Left ventricle myocardium superior (tissue), 1 donor: ENCODE data around the gene HEYL. TPM values are rescaled to one million over a fixed set of nuclear protein-coding genes. Genes with fewer than 3 reads are reported as not detected.
A peak's percentile ranks its signal among the peaks of the same experiment; 100 is the strongest.

Source experiments
- ATAC-seq: fragments of 200-7000 bp; cut with Tn5 transposase; one replicate; pipeline ENCODE4 v1.9.1; 2020; ENCODE audit warnings: mild to moderate bottlenecking, moderate library complexity
- DNase-seq: peaks from one replicate; pipeline ENCODE4 v3.0.0-alpha.2; 2020
- intact Hi-C: fragments of 100-400 bp; cut with micrococcal nuclease; formaldehyde crosslinking; loops from one replicate; pipeline ENCODE4 v1.11.0; 2022
- total RNA-seq: library from RNA; stranded (reverse); fragmentation: NEBNext Ultra II Directional; extraction: Animal tissue kit (Norgen Biotek cat#: 25700); gene quantifications from one replicate; pipeline ENCODE4 v1.2.1, GENCODE V29; 2021
- donor health status: DM: no; HTN: yes; CAD: no; lungs with severe emphysema.

HEYL gene
- total RNA-seq, 1 donor from 2014 or later: 15.0 TPM

- ATAC-seq: no peak
- DNase-seq: no peak
- intact Hi-C loops: no loop called here
These were observed 31.2 kb upstream of the HEYL start for GRCh38 chr1:39670689-39671088.

DNA sequence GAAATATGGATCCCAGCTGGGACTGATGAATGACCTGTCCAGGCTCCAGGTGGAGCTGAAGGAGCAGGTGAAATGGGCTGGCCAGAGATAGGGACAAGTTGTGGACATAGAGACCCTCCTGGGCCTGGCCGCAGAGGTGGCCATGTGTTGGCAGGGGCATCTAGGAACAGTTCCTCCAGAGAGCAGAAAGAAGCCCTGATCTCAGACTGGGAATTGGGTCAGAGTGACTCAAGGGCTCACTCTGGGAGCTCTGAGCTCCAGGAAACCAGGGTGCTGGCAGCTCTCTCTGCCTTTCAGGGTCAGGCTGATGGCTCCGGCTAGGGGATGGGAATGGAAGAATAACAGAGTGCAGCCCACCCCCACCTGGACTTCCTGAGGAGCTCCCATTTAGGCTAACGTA lies 29.5 kb upstream of the HEYL start:
- DNase-seq: no peak
- intact Hi-C loops: no loop called here
- no peak for ATAC-seq

DNA sequence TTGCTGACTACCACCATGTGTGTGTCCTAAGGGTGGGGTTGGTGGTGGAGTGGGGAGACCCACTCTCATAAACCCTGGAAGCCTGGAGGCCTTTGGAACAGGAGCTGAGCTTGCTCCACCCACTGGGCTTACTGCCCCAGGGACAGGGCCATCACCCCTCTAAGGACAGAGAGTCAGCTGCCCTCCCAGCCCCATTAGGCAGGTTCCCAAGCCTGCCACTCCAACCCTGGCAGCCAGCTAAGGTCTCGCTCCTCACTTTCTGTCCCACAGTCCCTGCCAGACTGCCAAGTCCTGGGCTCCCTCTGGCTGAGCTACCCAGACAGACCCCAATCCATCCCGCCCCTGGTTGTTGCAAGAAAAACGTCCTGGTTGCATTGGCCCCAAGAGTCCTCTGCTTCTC lies 28.7 kb upstream of the HEYL start:
- intact Hi-C loops: no loop called here
- DNase-seq (peak; percentile 82), ATAC-seq (peak; percentile 79)

DNA sequence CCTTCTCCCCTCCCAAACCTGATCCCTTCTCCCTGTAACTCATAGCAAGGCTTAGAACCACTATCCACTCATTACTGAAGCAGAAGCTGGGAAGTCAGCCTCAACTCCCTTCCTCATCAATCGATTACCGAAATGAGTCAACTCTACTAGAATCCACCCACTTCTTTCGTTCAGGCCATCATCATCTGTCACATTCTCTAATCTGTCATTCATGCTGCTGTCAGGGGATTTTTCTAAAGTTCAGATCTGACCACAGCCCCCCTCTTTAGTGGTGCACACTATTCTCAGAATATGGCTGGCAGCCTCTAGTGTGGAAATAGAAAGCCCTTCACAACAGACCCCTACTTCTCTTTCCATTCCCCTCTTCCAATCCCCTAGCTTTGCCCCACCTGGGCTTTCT lies 27.3 kb upstream of the HEYL start:
- DNase-seq (no peak), ATAC-seq (no peak)
- intact Hi-C loops: no loop called here

DNA sequence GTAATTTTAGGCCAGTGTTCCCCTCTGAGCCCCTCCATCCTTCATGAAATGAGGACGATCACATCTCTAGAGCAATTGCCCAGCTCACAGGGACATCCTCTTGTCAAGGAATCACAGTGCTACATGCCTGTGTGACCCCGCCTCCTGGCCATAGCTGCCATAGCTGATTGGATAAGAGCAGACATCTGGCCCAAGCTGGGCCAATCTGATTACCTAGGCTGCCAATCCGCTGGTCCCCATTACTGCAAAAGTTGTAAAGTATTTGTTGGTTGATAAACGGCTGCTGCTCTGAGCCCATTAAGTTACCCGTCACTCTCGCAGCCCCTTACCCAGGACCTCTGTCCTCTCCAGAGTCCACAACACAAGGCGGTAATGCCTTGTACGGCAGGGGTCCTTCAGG lies 24.1 kb upstream of the HEYL start:
- DNase-seq (no peak), ATAC-seq (no peak)
- intact Hi-C loops: no loop called here

DNA sequence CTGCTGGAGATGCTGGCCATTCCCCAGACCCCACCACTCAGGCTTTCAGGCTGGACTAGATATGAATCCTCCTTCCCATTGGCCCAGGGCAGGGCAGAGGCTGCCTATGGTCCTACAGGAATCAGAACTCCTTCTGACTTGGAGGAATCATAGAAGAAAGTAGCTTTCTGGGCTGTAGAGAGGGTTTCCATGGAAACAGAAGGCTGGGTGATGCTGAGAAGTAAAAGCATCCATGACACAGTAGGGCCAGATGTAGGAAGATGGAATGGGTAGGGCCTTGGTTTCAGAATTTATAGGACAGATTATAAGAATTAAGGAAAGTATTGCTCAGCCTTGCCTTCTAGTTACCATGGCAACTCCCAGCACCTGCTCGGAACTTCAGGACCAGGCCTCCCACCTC lies 23.4 kb upstream of the HEYL start:
- DNase-seq: no peak
- no peak for ATAC-seq
- intact Hi-C loops: no loop called here

DNA sequence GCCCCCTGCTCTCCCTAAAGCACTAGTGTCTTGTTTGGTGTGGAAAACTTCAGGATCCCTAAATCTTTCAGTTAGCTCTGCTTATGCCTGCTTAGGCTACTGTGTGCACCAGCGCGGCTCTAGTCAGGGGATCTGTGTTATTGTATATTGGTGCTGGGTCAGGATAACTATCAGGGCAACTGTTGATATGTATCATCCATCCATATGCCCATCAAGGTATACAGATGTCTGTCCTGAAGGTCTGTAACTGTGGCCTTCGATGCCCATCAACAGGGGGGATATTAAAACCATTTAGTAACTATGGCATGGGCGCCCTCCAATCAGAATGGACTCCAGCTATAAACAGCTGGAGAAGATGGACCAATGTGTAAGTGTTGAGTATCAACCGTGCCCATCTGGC lies 20.1 kb upstream of the HEYL start:
- intact Hi-C loops: loop anchor here (10.0 kb wide), 1 partner anchor 65 kb away; no protein-coding TSS in a partner anchor
- no peak for DNase-seq
- no peak for ATAC-seq

DNA sequence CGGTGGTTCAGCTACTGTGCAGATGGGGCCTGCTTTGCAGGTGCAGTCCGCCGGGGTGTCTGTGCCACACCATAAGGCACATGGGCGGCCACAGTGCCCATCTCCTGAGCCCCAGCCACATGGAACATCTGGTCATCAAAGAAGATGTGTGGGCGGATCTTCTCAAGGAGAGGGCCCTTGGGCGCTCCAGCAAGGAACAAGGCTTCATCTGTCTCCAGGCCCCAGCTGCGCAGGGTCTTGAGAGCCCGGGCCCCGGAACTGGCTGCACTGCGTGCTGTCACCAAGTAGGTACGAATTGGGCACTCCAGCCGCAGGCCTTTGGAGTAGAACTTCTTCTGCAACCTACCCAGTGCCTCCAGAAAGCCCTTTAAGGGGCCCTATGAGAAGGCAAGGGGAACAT lies 19.7 kb upstream of the HEYL start:
- intact Hi-C loops: loop anchor here (10.0 kb wide), 1 partner anchor 66 kb away; no protein-coding TSS in a partner anchor
- ATAC-seq (no peak), DNase-seq (no peak)

DNA sequence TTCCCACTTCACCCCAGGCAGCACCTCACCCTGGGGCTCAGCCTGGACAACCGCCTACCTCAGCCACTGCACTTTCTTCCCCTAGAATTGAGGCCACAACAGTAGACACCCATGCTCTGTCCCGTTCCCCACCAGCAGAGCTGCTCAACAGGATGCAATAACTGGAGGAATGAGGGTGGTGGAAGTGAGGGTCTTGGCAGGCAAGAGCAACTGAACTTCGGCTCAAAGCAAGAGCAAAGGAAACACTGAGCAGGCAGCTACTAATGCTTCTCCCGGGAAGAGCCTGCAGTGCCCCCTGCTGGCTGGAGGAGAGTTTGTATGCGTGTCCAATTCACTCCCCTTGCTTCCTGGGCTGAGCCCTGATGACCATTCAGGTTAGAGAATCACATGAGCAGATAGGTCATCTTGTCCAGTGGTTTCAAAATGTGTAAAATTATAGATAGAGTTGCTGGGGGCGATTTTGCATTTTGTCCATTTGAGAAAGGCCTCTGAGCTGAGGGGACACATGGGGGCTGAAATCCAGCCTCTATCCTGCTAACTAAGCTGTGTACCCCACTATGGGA lies 18.6 kb upstream of the HEYL start:
- ATAC-seq (peak; percentile 48), DNase-seq (peak; percentile 85)
- intact Hi-C loops: loop anchor here (10.0 kb wide), 1 partner anchor 67 kb away; no protein-coding TSS in a partner anchor

GRCh38 chr1:39657402-39657801 lies 18.0 kb upstream of the HEYL start:
- ATAC-seq (no peak), DNase-seq (no peak)
- intact Hi-C loops: loop anchor here (10.0 kb wide), 1 partner anchor 67 kb away; no protein-coding TSS in a partner anchor

GRCh38 chr1:39656391-39656790 lies 16.9 kb upstream of the HEYL start:
- no peak for ATAC-seq
- intact Hi-C loops: loop anchor here (10.0 kb wide), 1 partner anchor 68 kb away; no protein-coding TSS in a partner anchor

GRCh38 chr1:39655578-39656268 lies 16.3 kb upstream of the HEYL start:
- peak; percentile 4 for ATAC-seq

More at GRCh38 chr1:39656391-39656790, 16.9 kb upstream of the HEYL start:
- DNase-seq: no peak

DNA sequence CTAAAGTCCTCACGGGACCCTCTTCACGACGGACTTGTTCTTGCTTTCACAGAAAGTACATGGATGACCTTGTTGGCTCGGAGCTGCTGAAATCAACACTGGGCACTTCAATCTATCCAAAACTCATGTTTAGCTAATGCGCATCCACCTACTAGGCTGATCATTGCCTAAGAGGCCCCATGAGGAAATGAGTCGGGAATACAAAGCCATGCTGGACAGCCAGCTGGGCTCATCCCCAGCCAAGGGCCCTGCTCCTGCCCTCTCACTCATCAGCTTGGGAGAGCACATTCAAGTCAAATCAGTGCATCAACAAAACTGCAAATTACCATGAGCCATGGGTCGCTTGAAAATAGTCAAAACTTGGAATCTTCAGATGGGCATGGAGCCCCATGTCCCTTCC lies 14.8 kb upstream of the HEYL start:
- ATAC-seq: no peak
- DNase-seq: no peak
- intact Hi-C loops: loop anchor here (5.0 to 10.0 kb wide), 2 partner anchors 47 to 71 kb away; no protein-coding TSS in a partner anchor

More at GRCh38 chr1:39655578-39656268, 16.3 kb upstream of the HEYL start:
- DNase-seq: no peak
- intact Hi-C loops: loop anchor here (10.0 kb wide), 1 partner anchor 69 kb away; no protein-coding TSS in a partner anchor

DNA sequence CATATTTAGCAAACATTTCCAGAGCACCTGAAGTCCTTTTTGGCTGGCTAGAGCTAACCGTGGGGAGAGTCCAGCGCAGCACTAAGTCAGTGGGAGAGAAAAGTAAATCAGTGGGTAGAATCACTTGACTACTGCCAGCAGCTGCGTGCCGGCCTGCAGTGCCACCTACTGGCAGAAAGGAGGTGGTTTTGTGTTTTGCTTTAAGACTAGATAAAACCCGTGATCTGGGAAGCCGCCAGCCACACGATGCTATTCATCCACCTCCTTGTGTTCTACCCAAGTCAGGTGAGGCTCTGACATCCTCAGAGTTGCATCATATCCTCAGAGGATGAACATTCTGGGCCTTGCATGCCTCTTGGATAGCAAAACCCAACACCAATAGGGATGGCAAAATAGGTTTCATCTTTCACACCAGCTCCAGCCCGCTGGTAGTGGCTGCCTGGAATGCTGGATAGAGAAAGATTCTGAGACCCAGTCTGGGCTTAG lies 14.1 kb upstream of the HEYL start:
- intact Hi-C loops: loop anchor here (5.0 to 10.0 kb wide), 2 partner anchors 46 to 71 kb away; no protein-coding TSS in a partner anchor
- ATAC-seq: peak; percentile 66
- peak; percentile 86 for DNase-seq

DNA sequence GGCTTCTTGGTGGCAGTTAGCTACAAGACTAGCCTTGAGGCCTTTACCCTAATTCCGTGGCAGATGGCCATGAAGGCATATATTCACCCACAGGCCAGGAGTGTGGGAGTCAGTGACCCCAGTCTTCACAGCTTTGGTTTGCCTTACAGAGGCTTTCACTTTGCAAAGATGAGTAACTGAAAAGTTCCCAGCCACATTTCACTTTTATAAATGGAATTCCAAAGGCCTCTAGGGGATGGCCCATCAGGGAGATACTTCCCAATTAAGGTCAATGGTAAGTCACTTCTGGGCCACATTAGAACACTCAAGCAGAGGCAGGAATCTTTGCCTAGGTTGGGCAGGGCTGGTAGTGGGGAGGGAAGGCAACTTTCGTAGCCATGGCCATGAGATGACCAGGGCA lies 13.1 kb upstream of the HEYL start:
- intact Hi-C loops: loop anchor here (5.0 to 10.0 kb wide), 2 partner anchors 45 to 72 kb away; no protein-coding TSS in a partner anchor
- no peak for DNase-seq
- peak; percentile 2 for ATAC-seq

DNA sequence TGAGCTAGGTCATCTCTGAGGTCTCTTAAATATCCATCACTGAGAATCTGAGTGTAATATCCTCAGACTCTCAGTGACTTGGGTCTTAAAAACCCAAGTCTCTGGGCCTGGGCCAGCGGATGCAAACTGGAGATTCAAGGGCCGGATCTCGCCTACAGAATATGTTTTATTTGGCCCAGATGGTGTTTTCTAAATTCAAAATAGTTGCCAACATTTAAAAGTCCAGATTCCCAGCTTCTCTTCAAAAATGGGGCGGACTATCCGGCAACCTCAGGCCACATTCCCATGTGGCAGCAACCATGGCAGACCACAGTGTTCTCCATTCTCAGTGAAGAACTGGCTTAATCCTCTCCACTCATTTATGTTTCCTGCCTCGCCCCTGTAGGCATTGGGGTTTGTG lies 12.7 kb upstream of the HEYL start:
- DNase-seq (peak; percentile 81), ATAC-seq (peak; percentile 68)
- intact Hi-C loops: loop anchor here (5.0 to 10.0 kb wide), 2 partner anchors 45 to 73 kb away; no protein-coding TSS in a partner anchor

GRCh38 chr1:39650431-39650830 lies 11.0 kb upstream of the HEYL start:
- no peak for DNase-seq
- intact Hi-C loops: loop anchor here (5.0 to 10.0 kb wide), 2 partner anchors 43 to 74 kb away; no protein-coding TSS in a partner anchor
- no peak for ATAC-seq

- ATAC-seq (no peak), DNase-seq (no peak)
- intact Hi-C loops: loop anchor here (5.0 to 10.0 kb wide), 2 partner anchors 42 to 75 kb away; no protein-coding TSS in a partner anchor
These were observed 10.3 kb upstream of the HEYL start for GRCh38 chr1:39649636-39650185.

- intact Hi-C loops: no loop called here
- DNase-seq (no peak), ATAC-seq (no peak)
These were observed 9.1 kb upstream of the HEYL start for GRCh38 chr1:39648496-39648895.

DNA sequence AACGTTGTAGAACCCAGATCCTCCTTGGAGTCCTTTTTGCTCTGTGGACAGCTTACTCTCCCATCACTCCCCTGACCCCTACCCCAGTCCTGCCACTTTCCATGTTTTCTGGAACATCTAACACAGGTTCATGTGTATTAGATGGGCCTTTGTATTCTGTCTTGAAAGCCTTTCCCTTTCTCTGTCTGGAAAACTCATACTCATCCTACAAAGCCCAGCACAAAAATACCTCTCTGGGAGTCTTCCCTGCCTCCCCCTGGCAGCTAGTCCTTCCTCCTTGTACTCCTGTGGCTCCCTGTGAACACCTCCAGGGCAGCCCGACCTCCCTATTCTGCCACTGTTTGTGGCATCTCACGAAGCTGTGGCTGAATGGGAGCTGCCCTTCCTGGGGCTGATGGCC lies 7.8 kb upstream of the HEYL start:
- no peak for ATAC-seq
- no peak for DNase-seq
- intact Hi-C loops: no loop called here
